Pancreas (tissue), 10 donors: ENCODE results near the gene LRRC34. TPM values are rescaled to one million over a fixed set of nuclear protein-coding genes. Genes with fewer than 3 reads are reported as not detected.

ENCODE experiments used
- ATAC-seq, 4 donors: fragments of 200-7000 bp; cut with Tn5 transposase; one replicate each; pipeline versions ENCODE4 v1.8.0 to v1.9.1; 2020; ENCODE audit warnings: mild to moderate bottlenecking in 4 of 4, moderate library complexity in 4 of 4
- DNase-seq, 6 donors: peaks; one replicate each; pipeline ENCODE4 v3.0.0-alpha.2; 2020
- FAIRE-seq: peaks from 2 replicates; lab custom pipeline; 2012; peaks lifted over from hg19 to GRCh38; lab: Jason Lieb, UNC
- H3K27ac ChIP-seq, 4 donors: fragments of 200-600 bp; sonication (generic); 1 replicate in 3 of 4; 2 replicates in 1 of 4; pipeline versions ENCODE4 v1.5.0 to v1.8.0; 2020
- H3K27me3 ChIP-seq, 4 donors: fragments of 200-600 bp; one replicate each; pipeline ENCODE4 v1.8.0; 2021
- H3K36me3 ChIP-seq, 3 donors: fragments of 200-600 bp; sonication (generic) in 1 of 3; one replicate each; pipeline versions ENCODE4 v1.5.0 to v1.8.0; 2020 to 2021
- H3K4me1 ChIP-seq, 3 donors: fragments of 200-600 bp; one replicate each; pipeline ENCODE4 v1.8.0; 2021
- H3K4me3 ChIP-seq, 4 donors: fragments of 200-600 bp; sonication (generic) in 2 of 4; one replicate each; pipeline versions ENCODE4 v1.5.0 to v1.8.0; 2020 to 2021
- H3K9me3 ChIP-seq, 4 donors: fragments of 200-600 bp; one replicate each; pipeline ENCODE4 v1.8.0; 2021
- WGBS, 2 donors: extraction: QIAGEN DNeasy Blood & Tissue Kit; methylation state at CpG; one replicate each; pipeline ENCODE4 v1.1.7; 2013; 5-methylcytosine and 5-hydroxymethylcytosine counted together
- intact Hi-C, 3 donors: fragments of 100-400 bp; cut with DNase I; formaldehyde crosslinking; loops; one replicate each; pipeline versions ENCODE4 v1.11.1 to v1.14.2; 2022
- polyA plus RNA-seq, 2 donors: library from polyadenylated mRNA; stranded (reverse); fragments of 200-250 nt; gene quantifications; one replicate each; pipeline ENCODE4 v1.2.3, GENCODE V29; 2013
- total RNA-seq, 6 donors: library from RNA; stranded (reverse); fragmentation: NEBNext Ultra II Directional in 4 of 6; extraction: Animal tissue kit (Norgen Biotek cat#: 25700) in 4 of 6; gene quantifications; one replicate each; pipeline versions ENCODE4 v1.2.1 to v1.2.4, GENCODE V29; 2021 to 2023
- TF ChIP-seq, protein P1 (sequence below), 4 donors: fragments of 200-600 bp; sonication (generic) in 3 of 4; IDR thresholded peaks; one replicate each; pipeline versions ENCODE4 v1.5.0 to v1.8.0; 2021; ENCODE audit warnings: antibody characterized with exemption in 4 of 4
- donor health status: healthy with polysubstance abuse.
- donor health status: DM: no; HTN: no; CAD: no; lungs with moderate emphysema.
- donor health status: DM: no; HTN: no; CAD: no.
- donor health status: control.
- donor health status: control.
- donor health status: Bipolar disorder and iron deficiency.
- donor health status: DM: yes; HTN: yes; CAD: no.
- donor health status: DM: no; HTN: no; CAD: no.
- donor health status: DM: no; HTN: no; CAD: no.
- donor health status: DM: yes; HTN: yes; CAD: no.

Gene LRRC34
- total and polyA plus RNA-seq, 8 donors: 0.14 to 1.9 (median 0.74) TPM

DNA sequence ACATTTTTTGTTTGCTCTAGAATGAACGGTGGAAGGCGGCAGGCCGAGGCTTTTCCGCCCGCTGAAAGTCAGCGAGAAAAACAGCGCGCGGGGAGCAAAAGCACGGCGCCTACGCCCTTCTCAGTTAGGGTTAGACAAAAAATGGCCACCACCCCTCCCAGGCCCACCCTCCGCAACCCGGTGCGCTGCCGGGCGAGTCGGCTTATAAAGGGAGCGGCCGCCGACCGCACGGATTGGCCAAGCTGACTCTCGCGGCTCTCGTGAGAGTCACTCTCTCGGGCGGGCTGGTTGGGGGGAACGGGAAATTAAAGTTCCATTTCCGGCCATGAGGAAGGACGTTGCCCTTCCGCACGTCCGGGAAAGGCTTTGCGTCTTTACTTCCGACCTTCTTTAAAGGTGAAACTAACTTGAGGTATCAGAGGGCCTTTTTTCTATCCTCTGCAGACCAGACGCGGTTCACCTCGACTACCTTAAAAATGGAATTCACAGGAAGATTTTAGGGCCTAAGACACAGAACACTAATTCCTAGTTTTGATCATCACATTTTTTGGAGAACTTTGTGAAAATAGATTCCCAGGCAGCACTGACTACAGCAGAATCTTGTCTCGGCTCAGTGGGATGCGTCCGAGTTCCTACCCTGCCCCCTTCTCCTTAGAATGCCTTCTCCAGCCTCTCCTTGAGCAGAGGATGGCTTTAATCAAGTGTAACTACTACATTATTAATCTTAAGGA lies 47.7 kb downstream of the LRRC34 start, which contains the start of gene TERC:
TSS of gene TERC (minus strand) at position 179 of the 731 bp plus-strand sequence.
- H3K36me3 ChIP-seq: no peaks in the 10 kb centered on the region
- H3K4me3 ChIP-seq: peak within 1 kb of the TSS; percentile 52 to 84 (median 65)
- 9 to 10% methylated on average over 42 of the region's 42 CpGs for WGBS, 2 donors
- intact Hi-C loops: no loop called here
- no peaks in the 10 kb centered on the region for H3K9me3 ChIP-seq
- H3K27me3 ChIP-seq: no peaks in the 10 kb centered on the region
- FAIRE-seq: no peak
- H3K4me1 ChIP-seq: no peaks in the 10 kb centered on the region
- peak; percentile 87 to 95 (median 92) for DNase-seq
- TF ChIP-seq, protein P1, sequence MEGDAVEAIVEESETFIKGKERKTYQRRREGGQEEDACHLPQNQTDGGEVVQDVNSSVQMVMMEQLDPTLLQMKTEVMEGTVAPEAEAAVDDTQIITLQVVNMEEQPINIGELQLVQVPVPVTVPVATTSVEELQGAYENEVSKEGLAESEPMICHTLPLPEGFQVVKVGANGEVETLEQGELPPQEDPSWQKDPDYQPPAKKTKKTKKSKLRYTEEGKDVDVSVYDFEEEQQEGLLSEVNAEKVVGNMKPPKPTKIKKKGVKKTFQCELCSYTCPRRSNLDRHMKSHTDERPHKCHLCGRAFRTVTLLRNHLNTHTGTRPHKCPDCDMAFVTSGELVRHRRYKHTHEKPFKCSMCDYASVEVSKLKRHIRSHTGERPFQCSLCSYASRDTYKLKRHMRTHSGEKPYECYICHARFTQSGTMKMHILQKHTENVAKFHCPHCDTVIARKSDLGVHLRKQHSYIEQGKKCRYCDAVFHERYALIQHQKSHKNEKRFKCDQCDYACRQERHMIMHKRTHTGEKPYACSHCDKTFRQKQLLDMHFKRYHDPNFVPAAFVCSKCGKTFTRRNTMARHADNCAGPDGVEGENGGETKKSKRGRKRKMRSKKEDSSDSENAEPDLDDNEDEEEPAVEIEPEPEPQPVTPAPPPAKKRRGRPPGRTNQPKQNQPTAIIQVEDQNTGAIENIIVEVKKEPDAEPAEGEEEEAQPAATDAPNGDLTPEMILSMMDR (IDR thresholded peaks at IDR 0.05): no peak
- peak; percentile 88 to 95 (median 94) for ATAC-seq
- H3K27ac ChIP-seq: peak within 1 kb of the TSS; percentile 73 to 94 (median 92)

- Histone ChIP-seq H3K4me3 (peak overlapping the region; percentile 52 to 84 (median 65)), H3K36me3 (no peaks in the 10 kb centered on the region), H3K27me3 (no peaks in the 10 kb centered on the region), H3K27ac (peak overlapping the region; percentile 73 to 94 (median 92)), H3K9me3 (no peaks in the 10 kb centered on the region), H3K4me1 (no peaks in the 10 kb centered on the region)
- no peak for FAIRE-seq
- intact Hi-C loops: no loop called here
- 1 to 2% methylated on average over 46 of the region's 46 CpGs for WGBS, 2 donors
- TF ChIP-seq, protein P1 (IDR thresholded peaks at IDR 0.05): no peak
- peak; percentile 22 to 81 (median 58) for DNase-seq
- ATAC-seq: peak; percentile 52 to 70 (median 61)
Observed at GRCh38 chr3:169764312-169764881, 48.3 kb downstream of the LRRC34 start.

DNA sequence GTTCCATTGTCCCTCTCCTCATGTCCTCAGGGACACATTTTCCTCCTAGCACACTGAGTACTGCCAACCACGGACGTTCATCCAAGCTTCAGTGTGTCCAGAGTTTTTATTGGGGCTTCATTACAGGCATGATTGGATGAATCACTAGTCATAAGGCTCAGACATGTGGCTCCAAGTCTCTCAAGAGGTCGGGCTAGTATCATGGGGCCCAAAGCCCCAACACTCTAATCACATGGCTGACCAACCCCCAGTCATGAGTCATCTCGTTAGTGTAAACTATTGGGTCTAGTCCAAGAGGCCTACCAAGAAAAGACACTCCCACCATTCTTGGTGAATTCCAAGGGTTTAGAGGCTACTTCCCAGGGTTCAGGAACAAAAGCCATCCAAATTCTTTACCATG lies 52.2 kb downstream of the LRRC34 start:
- DNase-seq: no peak

GRCh38 chr3:169759256-169759655 lies 53.4 kb downstream of the LRRC34 start:
- 91% methylated on average over 2 of the region's 2 CpGs for WGBS, 2 donors
- no peak for FAIRE-seq
- H3K36me3 ChIP-seq: no peaks in the 10 kb centered on the region

More for the DNA sequence above, 52.2 kb downstream of the LRRC34 start:
- no peak for ATAC-seq
- H3K4me3 ChIP-seq: no peak overlapping the region
- no peaks in the 10 kb centered on the region for H3K4me1 ChIP-seq
- intact Hi-C loops: no loop called here
- H3K36me3 ChIP-seq: no peaks in the 10 kb centered on the region
- FAIRE-seq: no peak
- H3K9me3 ChIP-seq: no peaks in the 10 kb centered on the region
- no peak overlapping the region for H3K27ac ChIP-seq
- TF ChIP-seq, protein P1 (IDR thresholded peaks at IDR 0.05): no peak
- 76 to 81% methylated on average over 4 of the region's 4 CpGs for WGBS, 2 donors
- no peaks in the 10 kb centered on the region for H3K27me3 ChIP-seq

More at GRCh38 chr3:169759256-169759655, 53.4 kb downstream of the LRRC34 start:
- no peak for ATAC-seq
- H3K4me1 ChIP-seq: no peaks in the 10 kb centered on the region
- no peak for DNase-seq
- H3K9me3 ChIP-seq: no peaks in the 10 kb centered on the region
- TF ChIP-seq, protein P1 (IDR thresholded peaks at IDR 0.05): no peak
- no peak overlapping the region for H3K27ac ChIP-seq
- H3K4me3 ChIP-seq: no peak overlapping the region
- no peaks in the 10 kb centered on the region for H3K27me3 ChIP-seq
- intact Hi-C loops: no loop called here
